Stimulated activated CD8-positive, alpha-beta memory T cell treated with anti-CD3 and anti-CD28 coated beads, Interleukin-15, amount 100 ng/mL, for 1 hour (primary cell): ENCODE data around the gene BATF3.
"Not testable (repeated sequence)": the region's sequence is repeated elsewhere in the genome, so short reads cannot be mapped to it uniquely, and the experiment has no call there.

Experiments
- DNase-seq: peaks from one replicate; pipeline ENCODE4 v3.0.0-alpha.2; 2020; ENCODE audit warnings: low read depth

The BATF3 gene

GRCh38 chr1:212658250-212658649, 41.4 kb downstream of the BATF3 start:
- not testable (repeated sequence) for DNase-seq

- DNase-seq, result no peak
Observed at GRCh38 chr1:212656730-212657129, 42.9 kb downstream of the BATF3 start.

- no peak for DNase-seq
Observed at GRCh38 chr1:212655668-212656440, 43.8 kb downstream of the BATF3 start.

GRCh38 chr1:212652609-212653008, 47.0 kb downstream of the BATF3 start:
- DNase-seq, result no peak

- DNase-seq, result no peak
Observed at GRCh38 chr1:212651977-212652376, 47.7 kb downstream of the BATF3 start.

- DNase-seq, result no peak
Observed at GRCh38 chr1:212651521-212651920, 48.1 kb downstream of the BATF3 start.

- no peak for DNase-seq
Observed at GRCh38 chr1:212650228-212650627, 49.4 kb downstream of the BATF3 start.

GRCh38 chr1:212649020-212649419, 50.6 kb downstream of the BATF3 start:
- DNase-seq, result no peak

- no peak for DNase-seq
Observed at GRCh38 chr1:212648431-212648830, 51.2 kb downstream of the BATF3 start.

GRCh38 chr1:212647004-212647403, 52.6 kb downstream of the BATF3 start:
- DNase-seq, result no peak

- DNase-seq, result no peak
Observed at GRCh38 chr1:212646588-212646987, 53.1 kb downstream of the BATF3 start.

- no peak for DNase-seq
Observed at GRCh38 chr1:212645546-212646543, 53.8 kb downstream of the BATF3 start.

GRCh38 chr1:212644866-212645545, 54.6 kb downstream of the BATF3 start:
- no peak for DNase-seq

- no peak for DNase-seq
Observed at GRCh38 chr1:212643877-212644276, 55.8 kb downstream of the BATF3 start.

GRCh38 chr1:212641956-212642355, 57.7 kb downstream of the BATF3 start:
- no peak for DNase-seq

- no peak for DNase-seq
Observed at GRCh38 chr1:212640223-212640878, 59.3 kb downstream of the BATF3 start.

GRCh38 chr1:212639524-212639923, 60.1 kb downstream of the BATF3 start:
- DNase-seq, result not testable (repeated sequence)

GRCh38 chr1:212638492-212639151, 61.0 kb downstream of the BATF3 start:
- DNase-seq, result no peak

GRCh38 chr1:212637902-212638301, 61.7 kb downstream of the BATF3 start:
- DNase-seq, result no peak
